CD4-positive, alpha-beta T cell (primary cell): ENCODE measurements around the gene C2orf92. TPM values are rescaled to one million over a fixed set of nuclear protein-coding genes. Genes with fewer than 3 reads are reported as not detected.

ENCODE experiments used
- ATAC-seq: fragments of 200-7000 bp; cut with Tn5 transposase; one replicate; pipeline ENCODE4 v1.10.0; 2022; ENCODE audit warnings: mild to moderate bottlenecking; ENCODE audit not compliant: poor library complexity
- CTCF ChIA-PET: fragments of 350-600 bp; sonication (Branson Sonifier 250); formaldehyde crosslinking; loops from one replicate; lab custom pipeline; 2021; ENCODE audit warnings: antibody characterized with exemption, inconsistent platforms; lab: Charles Lee
- POLR2A ChIA-PET: fragments of 350-600 bp; sonication (Branson Sonifier 250); formaldehyde crosslinking; loops from one replicate; lab custom pipeline; 2021; ENCODE audit warnings: antibody characterized with exemption, inconsistent platforms; lab: Charles Lee
- DNase-seq, 14 experiments: peaks; one replicate each; pipeline ENCODE4 v3.0.0-alpha.2; 2013 to 2020; ENCODE audit warnings: mixed read lengths in 2 of 14
- H3K27ac ChIP-seq, 2 donors: one replicate each; pipeline versions ENCODE4 v1.5.1 to v1.7.0; 2013; ENCODE audit warnings: low read length in 2 of 2, low read depth in 1 of 2, mild to moderate bottlenecking in 1 of 2
- H3K27me3 ChIP-seq, 2 experiments: 1 replicate in 1 of 2; 2 replicates in 1 of 2; pipeline versions ENCODE4 v1.6.1 to v1.7.0; 2013; ENCODE audit warnings: low read length in 2 of 2, control low read depth in 1 of 2, mild to moderate bottlenecking in 1 of 2, moderate library complexity in 1 of 2; ENCODE audit not compliant: insufficient read depth in 2 of 2, control insufficient read depth in 1 of 2
- H3K36me3 ChIP-seq: one replicate; pipeline ENCODE4 v1.6.1; 2013; ENCODE audit warnings: low read length, control low read depth; ENCODE audit not compliant: insufficient read depth
- H3K4me1 ChIP-seq: one replicate; pipeline ENCODE4 v1.6.1; 2013; ENCODE audit warnings: low read length, control low read depth; ENCODE audit not compliant: insufficient read depth
- H3K4me3 ChIP-seq: one replicate; pipeline ENCODE4 v1.5.1; 2013; ENCODE audit warnings: mild to moderate bottlenecking, low read length, moderate library complexity
- H3K9me3 ChIP-seq, 2 experiments: 1 replicate in 1 of 2; 2 replicates in 1 of 2; pipeline versions ENCODE4 v1.6.1 to v1.7.0; 2013; ENCODE audit warnings: low read length in 2 of 2, mild to moderate bottlenecking in 2 of 2, control low read depth in 1 of 2, moderate library complexity in 1 of 2; ENCODE audit not compliant: control insufficient read depth in 1 of 2, insufficient read depth in 1 of 2
- H3K27ac Mint-ChIP-seq: one replicate; pipeline ENCODE4 v1.8.0; 2020; ENCODE audit warnings: mixed read lengths
- H3K27me3 Mint-ChIP-seq: one replicate; pipeline ENCODE4 v1.8.0; 2021; ENCODE audit warnings: mixed read lengths
- H3K36me3 Mint-ChIP-seq: one replicate; pipeline ENCODE4 v1.8.0; 2021; ENCODE audit warnings: low read depth, mixed read lengths
- H3K4me1 Mint-ChIP-seq: one replicate; pipeline ENCODE4 v1.8.0; 2021; ENCODE audit warnings: low read depth, mixed read lengths
- H3K4me3 Mint-ChIP-seq: one replicate; pipeline ENCODE4 v1.8.0; 2020; ENCODE audit warnings: mild to moderate bottlenecking, mixed read lengths
- H3K9me3 Mint-ChIP-seq: one replicate; pipeline ENCODE4 v1.8.0; 2020; ENCODE audit warnings: mixed read lengths
- intact Hi-C, 2 experiments: fragments of 100-400 bp; cut with DNase I in 1 of 2; cut with micrococcal nuclease in 1 of 2; formaldehyde crosslinking; loops; one replicate each; pipeline versions ENCODE4 v1.15.1 to v1.9.0; 2023 to 2025; cut with DNase I, micrococcal nuclease
- total RNA-seq, 174 experiments: library from RNA in 2 of 174; stranded (reverse) in 2 of 174; gene quantifications; one replicate each; pipeline ENCODE4 v1.2.3 and lab custom pipeline; 2021 to 2026
- TF ChIP-seq, protein P1 (sequence below): fragments of 200-600 bp; IDR thresholded peaks from one replicate; pipeline ENCODE4 v1.8.0; 2022; ENCODE audit warnings: antibody characterized with exemption, mild to moderate bottlenecking

Gene C2orf92
- total RNA-seq, 2 experiments from 2014 or later, result 12.4 to 13.4 TPM

DNA sequence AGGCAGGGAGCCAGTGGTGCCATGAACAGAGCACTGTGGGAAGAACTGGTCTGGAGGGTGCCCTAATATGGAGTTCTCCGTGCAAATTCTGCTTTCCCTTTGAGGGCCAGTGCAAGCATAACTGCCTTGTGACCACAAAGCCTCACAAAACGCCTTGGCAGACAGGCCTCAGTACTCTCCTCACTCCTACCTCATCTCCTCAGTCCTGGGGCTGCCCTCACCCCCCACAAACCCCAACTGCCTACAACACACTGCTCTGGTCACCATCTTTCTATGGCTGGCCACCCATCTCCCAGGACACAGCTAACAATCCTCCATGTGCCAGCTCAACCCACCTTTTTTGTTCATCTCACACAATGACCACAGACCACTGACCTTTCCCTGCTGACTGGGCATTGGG is 14.7 kb upstream of the C2orf92 start:
- Mint-ChIP-seq H3K4me1 (no peaks in the 10 kb centered on the region), H3K36me3 (peaks cover 58% of the 10 kb centered on the region), H3K4me3 (no peak overlapping the region), H3K27me3 (no peaks in the 10 kb centered on the region), H3K9me3 (no peaks in the 10 kb centered on the region), H3K27ac (no peak overlapping the region)
- H3K27ac ChIP-seq, result no peak overlapping the region
- H3K27me3 ChIP-seq, result no peaks in the 10 kb centered on the region
- H3K4me1 ChIP-seq, result no peaks in the 10 kb centered on the region
- CTCF ChIA-PET, result interaction anchor here (1.3 kb wide), 1 partner anchor 11 kb away, joined by 3 read pairs; no protein-coding TSS in a partner anchor
- H3K4me3 ChIP-seq, result no peak overlapping the region
- peaks cover 41% of the 10 kb centered on the region for H3K36me3 ChIP-seq
- DNase-seq, result no peak
- TF ChIP-seq, protein P1, sequence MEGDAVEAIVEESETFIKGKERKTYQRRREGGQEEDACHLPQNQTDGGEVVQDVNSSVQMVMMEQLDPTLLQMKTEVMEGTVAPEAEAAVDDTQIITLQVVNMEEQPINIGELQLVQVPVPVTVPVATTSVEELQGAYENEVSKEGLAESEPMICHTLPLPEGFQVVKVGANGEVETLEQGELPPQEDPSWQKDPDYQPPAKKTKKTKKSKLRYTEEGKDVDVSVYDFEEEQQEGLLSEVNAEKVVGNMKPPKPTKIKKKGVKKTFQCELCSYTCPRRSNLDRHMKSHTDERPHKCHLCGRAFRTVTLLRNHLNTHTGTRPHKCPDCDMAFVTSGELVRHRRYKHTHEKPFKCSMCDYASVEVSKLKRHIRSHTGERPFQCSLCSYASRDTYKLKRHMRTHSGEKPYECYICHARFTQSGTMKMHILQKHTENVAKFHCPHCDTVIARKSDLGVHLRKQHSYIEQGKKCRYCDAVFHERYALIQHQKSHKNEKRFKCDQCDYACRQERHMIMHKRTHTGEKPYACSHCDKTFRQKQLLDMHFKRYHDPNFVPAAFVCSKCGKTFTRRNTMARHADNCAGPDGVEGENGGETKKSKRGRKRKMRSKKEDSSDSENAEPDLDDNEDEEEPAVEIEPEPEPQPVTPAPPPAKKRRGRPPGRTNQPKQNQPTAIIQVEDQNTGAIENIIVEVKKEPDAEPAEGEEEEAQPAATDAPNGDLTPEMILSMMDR, result no peak
- POLR2A ChIA-PET, result interaction anchor here (1.6 to 4.3 kb wide), 2 partner anchors 9 kb away, joined by 12 to 31 read pairs; partner anchors contain the start of genes ACTR1B and COX5B
- H3K9me3 ChIP-seq, result no peaks in the 10 kb centered on the region
- ATAC-seq, result peak; percentile 21
- intact Hi-C loops, result no loop called here

DNA sequence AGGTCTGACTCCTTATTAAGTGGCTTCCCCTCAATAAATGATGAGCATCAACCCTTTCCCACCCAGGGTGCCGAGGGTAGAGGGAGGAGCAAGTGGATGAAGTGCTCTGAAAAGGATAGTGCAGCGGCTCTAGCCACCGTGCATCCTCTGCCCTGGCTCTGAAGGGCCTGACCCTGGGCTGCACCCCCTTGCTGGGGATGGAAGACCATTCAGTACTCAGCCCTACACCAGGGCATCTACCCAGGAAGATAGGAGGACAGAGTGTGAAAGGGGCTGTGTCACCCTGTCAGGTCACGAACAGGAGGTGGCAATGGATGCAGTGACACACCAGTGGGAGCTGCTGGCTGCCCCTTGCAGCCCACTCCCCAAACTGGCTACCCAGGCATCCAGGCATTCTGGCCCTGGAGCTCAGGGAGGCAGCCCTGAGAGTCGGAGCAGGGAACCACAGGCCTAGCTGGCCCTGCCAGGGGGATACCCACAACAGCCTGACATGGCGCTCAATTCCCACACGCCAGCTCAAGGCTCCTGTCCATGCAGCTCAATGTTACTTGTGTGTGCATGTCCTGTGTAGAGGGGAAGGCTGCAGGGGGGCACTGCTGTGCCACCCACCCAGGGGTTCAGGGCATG is 13.3 kb upstream of the C2orf92 start:
- TF ChIP-seq, protein P1, result no peak
- H3K9me3 ChIP-seq, result no peaks in the 10 kb centered on the region
- peaks cover 53% of the 10 kb centered on the region for H3K36me3 ChIP-seq
- H3K4me3 ChIP-seq, result no peak overlapping the region
- intact Hi-C loops, result no loop called here
- no peak overlapping the region for H3K27ac ChIP-seq
- H3K9me3 Mint-ChIP-seq, result no peaks in the 10 kb centered on the region
- H3K4me3 Mint-ChIP-seq, result no peak overlapping the region
- CTCF ChIA-PET, result no interaction called here
- peaks cover 49% of the 10 kb centered on the region for H3K36me3 Mint-ChIP-seq
- no peak for DNase-seq
- H3K27me3 Mint-ChIP-seq, result no peaks in the 10 kb centered on the region
- peaks cover 1% of the 10 kb centered on the region for H3K4me1 Mint-ChIP-seq
- H3K27me3 ChIP-seq, result no peaks in the 10 kb centered on the region
- POLR2A ChIA-PET, result interaction anchor here (4.3 kb wide), 1 partner anchor 10 kb away, joined by 31 read pairs; the partner anchor contains the start of gene COX5B
- H3K4me1 ChIP-seq, result peaks cover 7% of the 10 kb centered on the region
- ATAC-seq, result no peak
- no peak overlapping the region for H3K27ac Mint-ChIP-seq

DNA sequence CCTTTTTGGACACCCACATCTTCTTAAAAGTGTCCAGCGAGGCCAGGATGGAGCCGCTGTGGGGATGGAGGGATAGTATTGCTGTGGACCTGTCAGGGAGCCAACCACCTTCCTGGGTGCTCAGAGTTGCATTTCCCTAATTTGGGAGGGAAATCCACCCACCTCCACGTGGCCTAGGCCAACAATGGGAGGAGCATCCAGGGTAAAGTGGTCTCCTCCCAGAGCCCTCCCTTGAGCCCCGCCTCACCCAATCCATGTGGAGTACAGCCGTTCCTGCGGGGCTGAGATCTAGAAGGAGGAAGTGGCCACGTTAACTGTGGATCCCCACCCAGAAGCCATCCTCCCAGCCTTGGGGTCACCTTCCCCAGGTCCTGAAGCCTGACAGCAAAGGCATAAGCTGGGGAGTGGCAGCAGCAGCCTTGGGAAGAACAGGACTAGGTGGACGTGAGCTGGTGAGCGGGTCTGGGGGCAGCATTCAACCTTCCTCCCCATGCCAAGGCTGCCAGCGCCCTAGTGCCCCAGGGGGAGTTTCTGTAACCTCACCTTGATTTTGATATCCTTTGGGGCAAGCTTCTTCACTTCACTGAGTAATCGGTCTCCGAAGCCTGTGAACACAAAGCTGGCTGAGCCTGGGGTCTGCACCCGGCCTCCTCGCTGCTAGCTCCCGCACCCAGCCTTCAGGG is 12.5 kb upstream of the C2orf92 start:
- CTCF ChIA-PET, result no interaction called here
- DNase-seq (no peak), ATAC-seq (no peak)
- H3K4me1 ChIP-seq, result peaks cover 15% of the 10 kb centered on the region
- intact Hi-C loops, result no loop called here
- Mint-ChIP-seq H3K9me3 (no peaks in the 10 kb centered on the region), H3K4me3 (no peak overlapping the region), H3K36me3 (peaks cover 55% of the 10 kb centered on the region), H3K27ac (no peak overlapping the region), H3K27me3 (no peaks in the 10 kb centered on the region), H3K4me1 (peaks cover 9% of the 10 kb centered on the region)
- no peak overlapping the region for H3K4me3 ChIP-seq
- peaks cover 54% of the 10 kb centered on the region for H3K36me3 ChIP-seq
- TF ChIP-seq, protein P1, result no peak
- POLR2A ChIA-PET, result interaction anchor here (4.3 kb wide), 1 partner anchor 11 kb away, joined by 31 read pairs; the partner anchor contains the start of gene COX5B
- no peak overlapping the region for H3K27ac ChIP-seq
- no peaks in the 10 kb centered on the region for H3K9me3 ChIP-seq
- no peaks in the 10 kb centered on the region for H3K27me3 ChIP-seq
